GM12878 (cell line): ENCODE measurements around the gene SUGCT. TPM values are rescaled to one million over a fixed set of nuclear protein-coding genes. Genes with fewer than 3 reads are reported as not detected.

Experiments
- ATAC-seq: fragments of 200-7000 bp; cut with Tn5 transposase; 3 replicates; pipeline ENCODE4 v1.9.1; 2020; ENCODE audit warnings: mild to moderate bottlenecking, moderate library complexity
- BruUV-seq: library from RNA; stranded (reverse); fragments of 400-500 nt; replicated peaks from 2 replicates; lab custom pipeline; 2021; lab: Mats Ljungman, UMichigan
- CTCF ChIA-PET: fragments of 300-600 bp; sonication (Branson Sonifier 250); formaldehyde crosslinking; extraction: SDS; loops from one replicate; lab custom pipeline; 2021; ENCODE audit warnings: inconsistent platforms; lab: Yijun Ruan, JAX
- POLR2A ChIA-PET: fragments of 350-600 bp; formaldehyde crosslinking; extraction: SDS; loops from one replicate; lab custom pipeline; 2021; ENCODE audit warnings: inconsistent platforms; lab: Charles Lee
- RAD21 ChIA-PET: fragments of 300-600 bp; sonication (Branson Sonifier 250); formaldehyde crosslinking; loops from one replicate; lab custom pipeline; 2023; ENCODE audit warnings: antibody characterized with exemption; ENCODE audit not compliant: unreplicated experiment; lab: Charles Lee
- SMC1A ChIA-PET: fragments of 300-600 bp; sonication (Branson Sonifier 250); formaldehyde crosslinking; loops from one replicate; lab custom pipeline; 2023; ENCODE audit not compliant: unreplicated experiment, uncharacterized antibody; lab: Charles Lee
- DNase-seq: peaks from one replicate; pipeline ENCODE4 v3.0.0-alpha.2; 2011; ENCODE audit warnings: low read depth, low spot score
- FAIRE-seq: peaks from 3 replicates; lab custom pipeline; 2011; peaks lifted over from hg19 to GRCh38; lab: Jason Lieb, UNC
- H2AFZ ChIP-seq: 2 replicates; pipeline ENCODE4 v1.6.0; 2011; ENCODE audit warnings: low read depth, low read length, control low read depth; ENCODE audit not compliant: control insufficient read depth
- H3K27ac ChIP-seq: 2 replicates; pipeline ENCODE4 v1.5.1; 2011; ENCODE audit warnings: control low read depth; ENCODE audit not compliant: control insufficient read depth, insufficient read depth
- H3K27me3 ChIP-seq, 2 experiments: replicated peaks in 1 of 2; 2 replicates each; pipeline versions ENCODE4 v1.6.0 to v1.6.1; 2011; ENCODE audit warnings: low read length in 1 of 2; ENCODE audit not compliant: control insufficient read depth in 2 of 2, insufficient read depth in 2 of 2
- H3K36me3 ChIP-seq, 2 experiments: 2 replicates each; pipeline ENCODE4 v1.5.1; 2011; ENCODE audit warnings: low read length in 1 of 2; ENCODE audit not compliant: control insufficient read depth in 2 of 2, insufficient read depth in 2 of 2
- H3K4me1 ChIP-seq: 2 replicates; pipeline ENCODE4 v1.6.1; 2011; ENCODE audit warnings: mild to moderate bottlenecking, low read length, moderate library complexity, mixed read lengths; ENCODE audit not compliant: control insufficient read depth, insufficient read depth
- H3K4me2 ChIP-seq: 2 replicates; pipeline ENCODE4 v1.6.0; 2011; ENCODE audit warnings: control low read depth; ENCODE audit not compliant: control insufficient read depth, insufficient read depth
- H3K4me3 ChIP-seq: fragments of 200-600 bp; sonication (generic); 2 replicates; pipeline ENCODE4 v1.5.1; 2016
- H3K79me2 ChIP-seq: 2 replicates; pipeline ENCODE4 v1.6.0; 2011; ENCODE audit warnings: low read length; ENCODE audit not compliant: control insufficient read depth, insufficient read depth
- H3K9ac ChIP-seq: 2 replicates; pipeline ENCODE4 v1.8.0; 2011; ENCODE audit warnings: low read length, control low read depth, mixed read lengths; ENCODE audit not compliant: control insufficient read depth, insufficient read depth
- H3K9me3 ChIP-seq: replicated peaks from 3 replicates; pipeline ENCODE4 v1.5.1; 2011; ENCODE audit warnings: mild to moderate bottlenecking, low read length; ENCODE audit not compliant: control insufficient read depth, insufficient read depth
- H4K20me1 ChIP-seq: 2 replicates; pipeline ENCODE4 v1.6.0; 2011; ENCODE audit not compliant: control insufficient read depth, insufficient read depth
- BHLHE40 ChIP-seq, 2 experiments: fragments of 450-650 bp in 1 of 2; IDR thresholded peaks; 2 replicates each; pipeline ENCODE4 v1.6.1; 2011 to 2017; ENCODE audit warnings: low read depth in 2 of 2, borderline replicate concordance in 1 of 2, improper control_type of control experiment in 1 of 2, low read length in 1 of 2, mild to moderate bottlenecking in 1 of 2
- HDAC6 ChIP-seq: fragments of 200-600 bp; sonication (generic); IDR thresholded peaks from one replicate; pipeline ENCODE4 v1.8.0; 2017; ENCODE audit warnings: antibody characterized with exemption; ENCODE audit not compliant: unreplicated experiment
- IKZF2 ChIP-seq, 2 experiments: fragments of 450-650 bp; IDR thresholded peaks; 2 replicates each; pipeline ENCODE4 v1.6.1; 2017; ENCODE audit warnings: mild to moderate bottlenecking in 2 of 2, moderate library complexity in 2 of 2
- KLF5 ChIP-seq: fragments of 450-650 bp; IDR thresholded peaks from 2 replicates; pipeline ENCODE4 v1.6.1; 2014; ENCODE audit warnings: mild to moderate bottlenecking; ENCODE audit not compliant: partially characterized antibody
- MYB ChIP-seq: fragments of 150-350 bp; IDR thresholded peaks from 2 replicates; pipeline ENCODE4 v1.6.1; 2014; ENCODE audit warnings: mild to moderate bottlenecking, low read depth, low read length, borderline replicate concordance
- NFIC ChIP-seq: IDR thresholded peaks from 2 replicates; pipeline ENCODE4 v1.6.1; 2012; ENCODE audit warnings: low read depth, mild to moderate bottlenecking, inconsistent platforms, low read length, moderate library complexity
- PML ChIP-seq: IDR thresholded peaks from 2 replicates; pipeline ENCODE4 v1.6.1; 2012; ENCODE audit warnings: low read length, inconsistent platforms
- RAD21 ChIP-seq: IDR thresholded peaks from 2 replicates; pipeline ENCODE4 v1.6.1; 2011; ENCODE audit warnings: mild to moderate bottlenecking, low read depth, low read length, moderate library complexity; ENCODE audit not compliant: insufficient read depth
- RCOR1 ChIP-seq: conservative IDR thresholded peaks from 2 replicates; pipeline ENCODE4 v1.6.1; 2012; ENCODE audit warnings: low read depth, low read length, improper control_type of control experiment
- SMARCA5 ChIP-seq: fragments of 450-650 bp; IDR thresholded peaks from 2 replicates; pipeline ENCODE4 v1.6.1; 2017; ENCODE audit warnings: mild to moderate bottlenecking
- SMC3 ChIP-seq: IDR thresholded peaks from 2 replicates; pipeline ENCODE4 v1.6.1; 2011; ENCODE audit warnings: low read length, improper control_type of control experiment, borderline replicate concordance
- TAF1 ChIP-seq: IDR thresholded peaks from 2 replicates; pipeline ENCODE4 v1.6.1; 2011; ENCODE audit warnings: mild to moderate bottlenecking, low read depth, low read length, borderline replicate concordance
- TCF12 ChIP-seq: IDR thresholded peaks from 2 replicates; pipeline ENCODE4 v1.6.1; 2011; ENCODE audit warnings: low read depth, mild to moderate bottlenecking, low read length
- WRNIP1 ChIP-seq: IDR thresholded peaks from 2 replicates; pipeline ENCODE4 v1.6.1; 2011; ENCODE audit warnings: low read depth, low read length, improper control_type of control experiment, borderline replicate concordance
- YBX1 ChIP-seq: fragments of 450-650 bp; IDR thresholded peaks from 2 replicates; pipeline ENCODE4 v1.6.1; 2016; ENCODE audit warnings: antibody characterized with exemption
- YY1 ChIP-seq: IDR thresholded peaks from 2 replicates; pipeline ENCODE4 v1.6.1; 2011; ENCODE audit warnings: low read depth, mild to moderate bottlenecking, low read length
- WGBS: methylation state at CpG from one replicate; pipeline ENCODE4 v1.1.6; 2016; ENCODE audit warnings: low lambda C conversion rate; ENCODE audit not compliant: insufficient replicate concordance, insufficient coverage; ENCODE audit errors: missing lambda C conversion rate; 5-methylcytosine and 5-hydroxymethylcytosine counted together
- in situ Hi-C: fragments of 300-500 bp; cut with MboI; formaldehyde crosslinking; loops from 9 replicates; pipeline ENCODE4 v1.14.3; 2018; ENCODE audit warnings: mixed read lengths
- intact Hi-C: fragments of 100-400 bp; cut with micrococcal nuclease; formaldehyde crosslinking; loops from one replicate; pipeline ENCODE4 v1.14.2; 2022; ENCODE audit not compliant: unreplicated experiment
- polyA plus RNA-seq, 11 experiments: library from polyadenylated mRNA; depleted of rRNA in 4 of 11; unstranded in 6 of 11; stranded (reverse) in 5 of 11; fragments of >200 nt; fragmentation: Nextera tagmentation in 4 of 11; fragmentation: Illumina TruSeq in 1 of 11; extraction: Ambion mirVana in 4 of 11; extraction: Trizol in 1 of 11; gene quantifications; 1 replicate in 1 of 11; 2 replicates in 10 of 11; pipeline versions ENCODE4 v1.2.1 to v1.2.3, GENCODE V29; 2011 to 2016; ENCODE audit warnings: inconsistent platforms in 2 of 11, missing spikeins in 2 of 11, low read depth in 1 of 11
- total RNA-seq, 4 experiments: library from RNA; depleted of rRNA in 3 of 4; stranded (reverse); fragments of >200 nt in 3 of 4; fragmentation: Illumina TruSeq in 1 of 4; extraction: Trizol in 1 of 4; gene quantifications; 2 replicates each; pipeline versions ENCODE4 v1.2.1 to v1.2.3, GENCODE V29; 2013 to 2021

Gene SUGCT
- total and polyA plus RNA-seq, 10 of the 15 experiments (the other 5 are each of a cell fraction or from before 2014, with no cell fraction given), result 0.08 to 1.2 (median 0.67) TPM; not detected in 1

GRCh38 chr7:40583667-40584444 is 449.1 kb downstream of the SUGCT start (continued):
- TF ChIP-seq BHLHE40 (IDR thresholded peaks at IDR 0.05; ENCODE audit: borderline replicate concordance in 1 of 2, low read depth in 2 of 2, low read length in 1 of 2) (no peak), SMC3 (no peak), RAD21 (no peak)
- TF ChIP-seq, all 136 proteins: peak for 0

GRCh38 chr7:40584667-40585433 is 450.0 kb downstream of the SUGCT start:
- ChIA-PET SMC1A (interaction anchor here (0.7 to 1.6 kb wide), 3 partner anchors 9 to 27 kb away, joined by 3 to 5 read pairs (median 4); no protein-coding TSS in a partner anchor), POLR2A (interaction anchor here (1.0 kb wide), 1 partner anchor 626 kb away, joined by 3 read pairs; no protein-coding TSS in a partner anchor), RAD21 (no interaction called here), CTCF (no interaction called here)
- no peaks in the 10 kb centered on the region for H3K9me3 ChIP-seq
- no peak overlapping the region for H3K4me2 ChIP-seq
- no peak overlapping the region for H3K4me3 ChIP-seq
- H3K27me3 ChIP-seq, result no peaks in the 10 kb centered on the region
- H3K79me2 ChIP-seq, result no peaks in the 10 kb centered on the region
- no peaks in the 10 kb centered on the region for H4K20me1 ChIP-seq
- BruUV-seq, result no TSS peak
- H3K36me3 ChIP-seq, result no peaks in the 10 kb centered on the region
- H2AFZ ChIP-seq, result no peak overlapping the region
- DNase-seq (no peak), FAIRE-seq (no peak), ATAC-seq (no peak)
- TF ChIP-seq KLF5 (no peak), HDAC6 (no peak), TAF1 (no peak), PML (no peak), YY1 (no peak), RCOR1 (no peak), TCF12 (no peak), NFIC (no peak), MYB (no peak), SMARCA5 (no peak), YBX1 (no peak), IKZF2 (IDR thresholded peaks at IDR 0.05) (no peak), WRNIP1 (no peak)
- intact Hi-C loops (no loop called here), in situ Hi-C loops (no loop called here)
- no peak overlapping the region for H3K27ac ChIP-seq
- WGBS, result 39% methylated on average over 4 of the region's 4 CpGs
- no peak overlapping the region for H3K9ac ChIP-seq
- no peaks in the 10 kb centered on the region for H3K4me1 ChIP-seq
